Testis (tissue), 3 donors: ENCODE results near the gene TMEM179B. TPM values are rescaled to one million over a fixed set of nuclear protein-coding genes. Genes with fewer than 3 reads are reported as not detected.

ENCODE experiments used
- DNase-seq: peaks from one replicate; pipeline ENCODE4 v3.0.0-alpha.2; 2019
- H3K27ac ChIP-seq, 2 donors: fragments of 200-600 bp; sonication (generic); one replicate each; pipeline ENCODE4 v1.5.1; 2019
- H3K27me3 ChIP-seq: fragments of 200-600 bp; sonication (generic); one replicate; pipeline ENCODE4 v1.5.1; 2019
- H3K36me3 ChIP-seq: fragments of 200-600 bp; sonication (generic); one replicate; pipeline ENCODE4 v1.5.1; 2017; ENCODE audit warnings: low read depth; ENCODE audit errors: missing control alignments
- H3K4me1 ChIP-seq: fragments of 200-600 bp; sonication (generic); one replicate; pipeline ENCODE4 v1.5.1; 2019
- H3K4me3 ChIP-seq, 2 donors: fragments of 200-600 bp; sonication (generic); one replicate each; pipeline ENCODE4 v1.5.1; 2017 to 2019
- H3K9me3 ChIP-seq: fragments of 200-600 bp; sonication (generic); one replicate; pipeline ENCODE4 v1.5.1; 2017
- CTCF ChIP-seq, 3 experiments: fragments of 450-650 bp in 2 of 3; fragments of 200-600 bp in 1 of 3; sonication (generic) in 1 of 3; IDR thresholded peaks; one replicate each; pipeline ENCODE4 v1.5.1; 2016 to 2019; ENCODE audit warnings: antibody characterized with exemption in 3 of 3, mild to moderate bottlenecking in 2 of 3, moderate library complexity in 1 of 3
- POLR2A ChIP-seq: fragments of 450-650 bp; IDR thresholded peaks from one replicate; pipeline ENCODE4 v1.6.1; 2017; ENCODE audit warnings: antibody characterized with exemption, mild to moderate bottlenecking, moderate library complexity
- WGBS, 2 donors: methylation state at CpG; one replicate each; pipeline ENCODE4 v1.1.5; 2018; 5-methylcytosine and 5-hydroxymethylcytosine counted together
- intact Hi-C: fragments of 100-400 bp; cut with DNase I; formaldehyde crosslinking; loops from one replicate; pipeline ENCODE4 v1.15.1; 2023; ENCODE audit warnings: low total_unique reads
- polyA plus RNA-seq: library from polyadenylated mRNA; stranded (reverse); fragments of 350-450 nt; fragmentation: Illumina TruSeq; extraction: RNeasy Lipid Tissue Mini Kit (QIAGEN cat#74804); gene quantifications from one replicate; pipeline ENCODE4 v1.2.3, GENCODE V29; 2014; ENCODE audit warnings: low read depth, low replicate concordance; ENCODE audit not compliant: insufficient read depth
- total RNA-seq, 2 donors: library from RNA; depleted of rRNA; stranded (reverse); fragments of >200 nt; gene quantifications; one replicate each; pipeline ENCODE4 v1.2.3, GENCODE V29; 2016

TMEM179B gene
- total and polyA plus RNA-seq, 3 donors from 2014 or later: 87.0 to 124 (median 119) TPM

GRCh38 chr11:62794201-62794775 lies 7.1 kb downstream of the TMEM179B start:
- 71 to 75% methylated on average over 8 of the region's 8 CpGs for WGBS, 2 donors

GRCh38 chr11:62796281-62796680 lies 9.1 kb downstream of the TMEM179B start:
- no peak for DNase-seq
- intact Hi-C loops: no loop called here
- Histone ChIP-seq H3K4me1 (peaks cover 16% of the 10 kb centered on the region), H3K27me3 (no peaks in the 10 kb centered on the region), H3K4me3 (no peak overlapping the region), H3K27ac (no peak overlapping the region), H3K36me3 (no peaks in the 10 kb centered on the region), H3K9me3 (no peaks in the 10 kb centered on the region)
- WGBS, 2 donors: 75 to 79% methylated on average over 7 of the region's 7 CpGs
- no peak for TF ChIP-seq CTCF (IDR thresholded peaks at IDR 0.05)
- TF ChIP-seq POLR2A: no peak

More at GRCh38 chr11:62794201-62794775, 7.1 kb downstream of the TMEM179B start:
- H3K4me3 ChIP-seq: no peak overlapping the region
- no peaks in the 10 kb centered on the region for H3K36me3 ChIP-seq
- DNase-seq: no peak
- H3K27me3 ChIP-seq: no peaks in the 10 kb centered on the region
- TF ChIP-seq POLR2A (no peak), CTCF (IDR thresholded peaks at IDR 0.05) (no peak)
- H3K9me3 ChIP-seq: no peaks in the 10 kb centered on the region
- H3K4me1 ChIP-seq: peaks cover 23% of the 10 kb centered on the region
- intact Hi-C loops: no loop called here
- peak overlapping the region in 1 of 2 donors; percentile 60 for H3K27ac ChIP-seq

GRCh38 chr11:62799486-62799885 lies 12.3 kb downstream of the TMEM179B start:
- intact Hi-C loops: no loop called here
- Histone ChIP-seq H3K9me3 (no peaks in the 10 kb centered on the region), H3K27ac (no peak overlapping the region), H3K4me3 (no peak overlapping the region), H3K27me3 (no peaks in the 10 kb centered on the region), H3K36me3 (no peaks in the 10 kb centered on the region), H3K4me1 (peaks cover 11% of the 10 kb centered on the region)
- WGBS, 2 donors: 87 to 95% methylated on average over 6 to 7 of the region's 10 CpGs
- no peak for TF ChIP-seq CTCF (IDR thresholded peaks at IDR 0.05)
- TF ChIP-seq POLR2A: no peak
- DNase-seq: no peak

GRCh38 chr11:62801071-62801470 lies 13.9 kb downstream of the TMEM179B start:
- no peaks in the 10 kb centered on the region for H3K36me3 ChIP-seq
- intact Hi-C loops: no loop called here
- peaks cover 10% of the 10 kb centered on the region for H3K4me1 ChIP-seq
- no peaks in the 10 kb centered on the region for H3K9me3 ChIP-seq
- TF ChIP-seq CTCF (IDR thresholded peaks at IDR 0.05) (no peak), POLR2A (no peak)
- WGBS, 2 donors: 78 to 88% methylated on average over 4 of the region's 4 CpGs
- H3K4me3 ChIP-seq: no peak overlapping the region
- no peak for DNase-seq
- no peak overlapping the region for H3K27ac ChIP-seq
- H3K27me3 ChIP-seq: no peaks in the 10 kb centered on the region
